Measurements from ENCODE around the gene CPLX3.

CPLX3 gene

DNA sequence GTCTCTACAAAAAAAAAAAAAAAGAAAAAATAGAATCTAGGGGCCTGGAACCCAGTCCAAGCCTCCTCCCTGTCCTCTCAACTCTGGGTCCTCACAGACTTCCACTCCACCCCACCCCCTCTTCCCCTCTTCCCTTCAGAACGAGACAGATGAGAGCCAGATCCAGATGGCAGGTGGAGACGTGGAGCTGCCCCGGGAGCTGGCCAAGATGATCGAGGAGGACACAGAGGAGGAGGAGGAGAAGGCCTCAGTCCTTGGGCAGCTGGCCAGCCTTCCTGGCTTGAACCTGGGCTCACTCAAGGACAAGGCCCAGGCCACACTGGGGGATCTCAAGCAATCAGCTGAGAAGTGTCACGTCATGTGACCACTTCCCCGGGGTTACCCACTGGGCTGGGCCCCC lies 3.6 kb downstream of the CPLX3 start:
- H3K4me3 ChIP-seq (replicated peaks; ENCODE audit: low read depth, low read length) = no peak overlapping the region
- H3K36me3 ChIP-seq (ENCODE audit: control insufficient read depth, insufficient read depth, low read length) = no peaks in the 10 kb centered on the region
- TF ChIP-seq, protein P1, sequence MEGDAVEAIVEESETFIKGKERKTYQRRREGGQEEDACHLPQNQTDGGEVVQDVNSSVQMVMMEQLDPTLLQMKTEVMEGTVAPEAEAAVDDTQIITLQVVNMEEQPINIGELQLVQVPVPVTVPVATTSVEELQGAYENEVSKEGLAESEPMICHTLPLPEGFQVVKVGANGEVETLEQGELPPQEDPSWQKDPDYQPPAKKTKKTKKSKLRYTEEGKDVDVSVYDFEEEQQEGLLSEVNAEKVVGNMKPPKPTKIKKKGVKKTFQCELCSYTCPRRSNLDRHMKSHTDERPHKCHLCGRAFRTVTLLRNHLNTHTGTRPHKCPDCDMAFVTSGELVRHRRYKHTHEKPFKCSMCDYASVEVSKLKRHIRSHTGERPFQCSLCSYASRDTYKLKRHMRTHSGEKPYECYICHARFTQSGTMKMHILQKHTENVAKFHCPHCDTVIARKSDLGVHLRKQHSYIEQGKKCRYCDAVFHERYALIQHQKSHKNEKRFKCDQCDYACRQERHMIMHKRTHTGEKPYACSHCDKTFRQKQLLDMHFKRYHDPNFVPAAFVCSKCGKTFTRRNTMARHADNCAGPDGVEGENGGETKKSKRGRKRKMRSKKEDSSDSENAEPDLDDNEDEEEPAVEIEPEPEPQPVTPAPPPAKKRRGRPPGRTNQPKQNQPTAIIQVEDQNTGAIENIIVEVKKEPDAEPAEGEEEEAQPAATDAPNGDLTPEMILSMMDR (IDR thresholded peaks at IDR 0.05; ENCODE audit: insufficient read depth, low read length, poor library complexity, severe bottlenecking) = no peak
- H3K27me3 ChIP-seq (replicated peaks; ENCODE audit: control insufficient read depth, insufficient read depth, low read length) = no peaks in the 10 kb centered on the region; the same call in none of the 2 replicates
- no peak for DNase-seq (ENCODE audit: extremely low read depth, insufficient read length)

DNA sequence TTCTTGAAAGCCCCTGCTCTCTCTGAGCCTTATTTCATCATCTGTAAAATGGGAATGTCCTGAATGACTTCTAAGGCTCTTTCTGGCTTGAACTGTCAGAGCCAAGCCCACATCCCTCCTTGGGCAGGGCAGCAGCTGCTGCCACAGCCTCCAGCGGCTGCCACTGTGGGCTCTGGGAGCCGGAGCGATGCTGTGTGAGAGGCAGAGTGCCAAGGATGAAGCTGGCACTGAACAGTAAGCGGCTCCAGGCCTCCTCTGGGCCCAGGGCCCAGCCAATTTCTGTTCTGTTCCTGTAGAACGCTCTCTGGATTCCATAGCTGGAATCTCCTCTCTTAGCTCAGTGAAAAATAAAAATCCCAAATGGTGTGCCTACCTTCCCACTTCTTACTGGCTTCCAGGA lies 4.4 kb downstream of the CPLX3 start:
- no peak for DNase-seq (ENCODE audit: extremely low read depth, insufficient read length)
- TF ChIP-seq, protein P1 (IDR thresholded peaks at IDR 0.05; ENCODE audit: insufficient read depth, low read length, poor library complexity, severe bottlenecking) = no peak
- Histone ChIP-seq H3K36me3 (ENCODE audit: control insufficient read depth, insufficient read depth, low read length) (peaks cover 6% of the 10 kb centered on the region), H3K4me3 (replicated peaks; ENCODE audit: low read depth, low read length) (no peak overlapping the region), H3K27me3 (replicated peaks; ENCODE audit: control insufficient read depth, insufficient read depth, low read length) (no peaks in the 10 kb centered on the region; the same call in none of the 2 replicates)

DNA sequence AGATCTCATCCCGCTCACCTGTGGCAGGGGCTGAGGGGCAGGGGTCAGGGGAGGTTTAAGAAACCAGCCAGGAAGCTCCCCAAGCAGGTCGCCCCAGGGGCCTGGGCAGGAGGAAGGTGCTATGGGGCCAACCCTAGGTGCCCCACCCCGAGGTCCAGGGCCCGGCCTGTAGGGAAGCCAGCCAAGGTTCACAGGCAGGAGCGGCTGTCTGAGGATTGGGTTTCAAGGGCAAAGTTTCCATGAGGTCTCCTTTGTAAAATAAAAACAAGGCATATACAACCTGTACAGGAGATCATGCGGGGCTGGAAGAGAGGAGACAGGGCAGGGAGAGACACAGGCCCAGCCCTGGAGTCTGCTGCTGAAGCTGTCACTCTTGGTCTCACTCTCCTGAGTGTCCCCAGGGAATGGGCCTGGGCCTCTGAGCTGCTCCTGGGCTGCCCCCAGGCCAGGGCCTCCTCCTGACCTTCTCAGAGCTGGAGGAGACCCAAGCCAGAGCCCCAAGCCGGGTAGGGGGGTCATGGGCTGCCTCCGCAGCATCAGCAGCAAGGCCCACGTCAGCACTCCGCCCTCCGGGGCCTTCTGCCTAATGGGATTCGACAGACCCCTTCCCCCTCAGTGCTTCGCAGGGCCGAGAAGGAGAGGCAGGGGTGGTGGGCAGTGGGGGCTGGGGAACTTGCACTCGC lies 5.5 kb downstream of the CPLX3 start:
- no peak for DNase-seq (ENCODE audit: extremely low read depth, insufficient read length)
- H3K27me3 ChIP-seq (replicated peaks; ENCODE audit: control insufficient read depth, insufficient read depth, low read length) = no peaks in the 10 kb centered on the region; the same call in none of the 2 replicates
- peaks cover 8% of the 10 kb centered on the region for H3K36me3 ChIP-seq (ENCODE audit: control insufficient read depth, insufficient read depth, low read length)
- TF ChIP-seq, protein P1 (IDR thresholded peaks at IDR 0.05; ENCODE audit: insufficient read depth, low read length, poor library complexity, severe bottlenecking) = no peak
- no peak overlapping the region for H3K4me3 ChIP-seq (replicated peaks; ENCODE audit: low read depth, low read length)

DNA sequence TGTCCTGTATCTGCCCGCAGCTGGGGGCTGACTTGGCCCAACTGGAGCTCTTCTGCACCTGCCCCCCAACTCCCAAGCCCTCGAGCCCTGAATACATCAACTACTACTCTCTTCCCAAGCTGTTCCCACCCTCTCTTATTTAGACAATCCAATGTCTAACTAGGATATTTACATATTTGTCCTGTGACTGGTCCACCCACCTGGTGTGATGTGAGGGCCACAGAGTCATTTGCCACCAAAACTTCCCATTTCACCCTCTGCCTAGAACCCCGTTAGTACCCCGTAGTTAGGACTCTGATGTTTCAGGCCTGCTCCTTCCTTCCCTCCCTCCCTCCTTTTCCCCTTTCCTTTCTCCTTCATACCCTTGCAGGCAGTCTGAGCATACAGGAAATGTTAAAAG lies 6.4 kb downstream of the CPLX3 start:
- DNase-seq (ENCODE audit: extremely low read depth, insufficient read length) = no peak
- peaks cover 8% of the 10 kb centered on the region for H3K36me3 ChIP-seq (ENCODE audit: control insufficient read depth, insufficient read depth, low read length)
- H3K27me3 ChIP-seq (replicated peaks; ENCODE audit: control insufficient read depth, insufficient read depth, low read length) = no peaks in the 10 kb centered on the region
- TF ChIP-seq, protein P1 (IDR thresholded peaks at IDR 0.05; ENCODE audit: insufficient read depth, low read length, poor library complexity, severe bottlenecking) = no peak
- no peak overlapping the region for H3K4me3 ChIP-seq (replicated peaks; ENCODE audit: low read depth, low read length)

DNA sequence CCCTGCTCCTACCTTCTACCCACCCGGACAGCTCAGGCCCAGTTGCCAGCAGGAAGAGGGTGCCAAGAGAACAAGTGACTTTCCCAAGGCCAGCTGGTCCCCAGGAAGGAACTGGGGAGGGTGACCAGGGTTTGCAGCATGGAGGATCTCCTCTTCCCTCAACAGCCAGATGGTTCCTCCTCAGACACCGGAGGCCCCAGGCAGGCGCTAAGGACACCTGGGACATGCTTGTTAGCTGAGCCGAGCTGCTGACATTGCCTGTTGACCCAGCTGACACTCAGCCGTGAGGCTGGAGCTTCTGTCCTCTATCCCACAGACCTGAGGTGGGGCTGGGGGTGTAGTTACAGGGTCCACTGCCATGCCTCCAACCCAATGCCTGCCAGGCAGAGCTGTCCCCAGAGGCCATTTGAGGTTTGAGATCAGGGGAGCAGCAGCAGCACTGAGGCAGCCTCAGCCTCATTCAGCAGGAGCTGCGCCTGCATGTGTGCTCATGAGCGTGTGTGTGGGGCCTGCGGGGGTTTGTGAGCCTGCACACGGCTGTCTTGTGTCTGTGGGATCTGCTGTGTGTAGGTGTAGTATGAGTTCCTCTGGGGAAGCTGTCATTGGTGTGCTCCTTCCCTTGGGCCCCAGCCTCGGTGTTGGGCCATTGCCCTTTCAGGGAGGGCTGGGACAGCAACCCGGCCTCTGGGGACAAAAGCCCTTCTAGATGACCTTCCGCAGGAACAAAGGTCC lies 7.1 kb downstream of the CPLX3 start:
- H3K27me3 ChIP-seq (replicated peaks; ENCODE audit: control insufficient read depth, insufficient read depth, low read length) = no peaks in the 10 kb centered on the region
- DNase-seq (ENCODE audit: extremely low read depth, insufficient read length) = no peak
- TF ChIP-seq, protein P1 (IDR thresholded peaks at IDR 0.05; ENCODE audit: insufficient read depth, low read length, poor library complexity, severe bottlenecking) = no peak
- peaks cover 10% of the 10 kb centered on the region for H3K36me3 ChIP-seq (ENCODE audit: control insufficient read depth, insufficient read depth, low read length)
- no peak overlapping the region for H3K4me3 ChIP-seq (replicated peaks; ENCODE audit: low read depth, low read length)

All from GM06990 (cell line).